Fibroblast of villous mesenchyme (primary cell): ENCODE measurements around the gene SKI. TPM values are rescaled to one million over a fixed set of nuclear protein-coding genes. Genes with fewer than 3 reads are reported as not detected.
A peak's percentile ranks its signal among the peaks of the same experiment; 100 is the strongest.

Source experiments
- DNase-seq: peaks from one replicate; pipeline ENCODE4 v3.0.0-alpha.2; 2010; ENCODE audit warnings: low read depth
- H3K4me3 ChIP-seq: 2 replicates; pipeline ENCODE4 v1.5.1; 2011; ENCODE audit warnings: low read depth, mild to moderate bottlenecking, low read length
- CTCF ChIP-seq: IDR thresholded peaks from 2 replicates; pipeline ENCODE4 v1.5.1; 2012; ENCODE audit warnings: low read depth, mild to moderate bottlenecking, low read length; ENCODE audit not compliant: insufficient read depth
- total RNA-seq: library from RNA; depleted of rRNA; stranded (reverse); fragments of >200 nt; gene quantifications from 2 replicates; pipeline ENCODE4 v1.2.3, GENCODE V29; 2012

SKI gene
- total RNA-seq, 1 donor: 26.8 TPM

GRCh38 chr1:2210084-2210653 lies 17.9 kb upstream of the SKI start:
- no peak for TF ChIP-seq CTCF
- DNase-seq: no peak

DNA sequence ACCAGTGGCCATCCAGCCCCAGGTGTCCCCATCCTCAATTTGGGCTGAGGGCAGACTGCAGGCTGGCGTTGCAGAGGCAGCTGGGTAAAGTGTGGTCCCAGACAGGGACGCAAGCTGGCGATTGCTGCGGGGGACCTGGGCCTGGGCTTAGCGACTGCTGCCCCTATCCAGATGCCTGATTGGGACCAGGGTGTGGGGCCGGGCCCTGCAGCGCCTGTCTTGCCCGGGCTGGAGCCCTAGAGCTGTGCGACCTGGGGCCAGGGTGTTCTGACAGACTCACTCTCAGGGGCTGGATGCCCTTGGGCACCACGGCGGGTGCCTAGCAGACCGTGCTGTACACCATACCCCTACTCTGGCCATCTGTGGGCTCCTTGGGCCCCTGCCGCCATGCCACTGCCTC lies 17.3 kb upstream of the SKI start:
- H3K4me3 ChIP-seq: no peak overlapping the region
- TF ChIP-seq CTCF: no peak
- DNase-seq: no peak

More at GRCh38 chr1:2210084-2210653, 17.9 kb upstream of the SKI start:
- H3K4me3 ChIP-seq: no peak overlapping the region

GRCh38 chr1:2212274-2212531 lies 15.9 kb upstream of the SKI start:
- no peak for TF ChIP-seq CTCF
- peak overlapping the region; percentile 32 for H3K4me3 ChIP-seq
- DNase-seq: no peak

DNA sequence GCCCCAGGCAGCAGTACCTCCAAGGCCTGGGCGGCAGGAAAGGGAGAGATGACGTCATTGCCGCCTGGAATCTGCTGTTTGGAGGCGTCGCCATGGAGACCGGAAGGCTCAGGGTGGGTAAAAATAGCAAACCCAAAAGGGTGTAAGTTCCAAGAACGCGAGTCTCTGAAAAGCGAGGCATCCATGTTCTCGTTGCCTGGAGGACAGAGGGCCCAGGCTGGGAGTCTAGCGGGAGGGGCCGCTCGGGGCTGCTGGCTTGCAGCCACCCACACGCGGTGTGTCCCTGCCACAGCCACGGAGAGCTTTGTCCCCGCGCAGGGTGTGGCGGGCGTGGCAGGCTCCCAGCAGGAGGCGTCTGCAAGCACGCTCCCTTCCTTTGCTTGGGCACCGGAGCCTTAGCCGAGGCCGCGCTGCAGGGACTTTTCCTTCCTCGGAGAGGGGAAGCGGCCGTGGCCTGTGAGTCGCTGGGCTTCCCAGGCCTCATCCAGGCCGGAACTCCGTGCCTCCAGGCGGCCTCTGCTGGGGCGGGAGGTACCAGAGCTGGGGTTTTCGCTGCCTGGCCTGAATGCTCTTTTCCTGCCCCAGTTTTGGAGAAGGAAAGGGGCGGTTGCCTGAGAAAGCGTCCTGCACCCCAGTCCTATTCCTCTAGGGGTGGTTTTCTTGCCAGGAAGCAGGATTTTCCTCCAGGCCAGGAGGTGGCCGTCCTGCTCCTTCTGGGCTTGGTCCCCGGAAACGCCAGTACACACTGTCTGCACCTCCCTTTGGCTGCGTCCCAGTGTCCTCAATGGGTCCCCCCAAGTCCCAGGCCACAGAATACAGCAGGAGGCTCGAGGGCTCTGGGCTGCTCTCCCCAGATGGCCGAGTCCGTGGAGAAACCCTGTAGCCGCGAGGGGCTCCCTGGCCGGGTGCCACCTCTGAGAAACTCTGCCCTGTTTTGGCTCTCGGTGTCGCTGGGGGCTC lies 15.3 kb upstream of the SKI start:
- peak; percentile 96 for DNase-seq
- H3K4me3 ChIP-seq: peak overlapping the region; percentile 40
- TF ChIP-seq CTCF: peak; percentile 22

GRCh38 chr1:2213576-2214505 lies 14.3 kb upstream of the SKI start:
- peak; percentile 86 for DNase-seq
- no peak for TF ChIP-seq CTCF
- no peak overlapping the region for H3K4me3 ChIP-seq

- TF ChIP-seq CTCF: no peak
- no peak overlapping the region for H3K4me3 ChIP-seq
- no peak for DNase-seq
Measured at GRCh38 chr1:2214541-2215241, 13.4 kb upstream of the SKI start.
